GM12864 (cell line): ENCODE data around the gene ADAMTSL2.

ENCODE experiments used
- DNase-seq: peaks from one replicate; pipeline ENCODE4 v3.0.0-alpha.2; 2011; ENCODE audit warnings: low read depth
- H3K4me3 ChIP-seq: 2 replicates; pipeline ENCODE4 v1.5.1; 2011; ENCODE audit warnings: mild to moderate bottlenecking, low read depth, low read length, control low read depth
- CTCF ChIP-seq: IDR thresholded peaks from 2 replicates; pipeline ENCODE4 v1.5.1; 2011; ENCODE audit warnings: low read depth, mild to moderate bottlenecking, moderate library complexity, low read length, control low read depth, inconsistent platforms; ENCODE audit errors: missing control alignments

The ADAMTSL2 gene

DNA sequence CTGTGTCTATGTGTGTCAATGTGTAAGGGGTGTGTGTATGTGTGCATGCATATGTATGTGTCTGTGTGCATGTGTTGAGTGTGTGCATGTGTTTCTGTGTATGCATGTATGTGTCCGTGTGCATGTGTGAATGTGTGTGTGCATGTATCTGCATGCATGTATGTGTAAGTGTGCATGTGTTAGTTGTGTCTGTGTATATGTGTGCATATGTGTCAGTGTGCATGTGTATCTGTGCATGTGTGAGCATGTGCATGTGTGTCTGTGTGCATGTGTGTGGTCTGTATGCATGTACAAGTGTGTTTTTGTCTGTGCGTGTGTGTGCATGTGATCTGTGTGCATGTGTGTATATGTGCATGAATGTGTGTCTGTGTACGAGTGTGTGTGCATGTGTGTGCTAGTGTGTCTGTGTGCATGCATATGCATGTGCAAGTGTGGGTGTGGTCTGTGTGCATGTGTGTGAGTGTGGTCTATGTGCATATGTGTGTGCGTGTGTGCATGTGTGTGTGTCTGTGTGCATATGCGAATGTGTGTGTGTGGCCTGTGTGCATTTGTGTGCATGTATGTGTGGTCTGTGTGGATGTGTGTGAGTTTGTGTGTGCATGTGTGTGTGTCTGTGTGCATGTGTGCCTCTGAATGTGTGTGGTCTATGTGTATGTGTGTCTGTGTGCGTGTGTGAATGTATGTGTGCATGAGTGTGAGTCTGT, 65.1 kb downstream of the ADAMTSL2 start:
- no peak overlapping the region for H3K4me3 ChIP-seq
- TF ChIP-seq CTCF: no peak
- no peak for DNase-seq

DNA sequence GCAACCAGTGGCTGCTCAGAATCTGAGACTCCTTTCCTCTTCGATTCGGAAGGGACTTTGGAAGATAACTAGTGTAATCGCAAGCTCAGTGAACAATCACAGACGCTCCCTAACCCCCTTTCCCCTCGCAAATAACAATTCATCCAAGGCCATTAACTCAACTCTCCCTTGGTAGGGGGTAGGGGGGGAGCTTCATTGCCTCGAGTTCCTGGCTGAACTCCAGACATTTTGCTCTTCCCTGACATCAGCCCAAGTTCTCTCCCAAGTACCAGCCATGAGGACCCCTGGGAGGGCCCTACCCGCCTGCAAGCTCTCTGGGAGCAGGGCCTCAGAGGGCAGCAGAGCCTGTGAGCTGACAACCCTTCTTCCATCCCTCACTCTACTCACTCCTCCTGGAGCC, 66.2 kb downstream of the ADAMTSL2 start:
- no peak overlapping the region for H3K4me3 ChIP-seq
- TF ChIP-seq CTCF: no peak
- DNase-seq: no peak

DNA sequence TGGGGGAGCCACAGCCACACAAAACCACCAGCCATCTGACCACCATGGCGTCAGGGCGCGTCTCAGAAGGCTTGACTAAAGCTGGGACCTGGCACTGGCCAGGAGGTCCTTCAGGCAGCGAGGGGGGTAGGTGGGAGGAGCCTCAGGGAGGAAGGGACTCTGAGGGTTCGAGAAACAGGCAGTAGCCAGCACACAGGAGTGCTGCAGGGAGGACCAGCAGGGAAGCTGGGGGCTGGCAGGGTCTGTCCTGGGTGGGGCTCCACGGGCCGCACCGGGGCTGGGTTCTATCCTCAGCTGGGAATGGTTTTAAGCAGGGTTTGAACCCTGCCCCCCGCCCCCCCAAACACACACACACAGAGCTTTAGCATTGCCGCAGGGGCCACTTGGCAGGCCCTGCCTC, 67.2 kb downstream of the ADAMTSL2 start:
- DNase-seq: no peak
- no peak for TF ChIP-seq CTCF
- H3K4me3 ChIP-seq: no peak overlapping the region

GRCh38 chr9:133602277-133602676, 67.8 kb downstream of the ADAMTSL2 start:
- no peak for TF ChIP-seq CTCF
- DNase-seq: no peak
- H3K4me3 ChIP-seq: no peak overlapping the region

GRCh38 chr9:133603135-133603927, 68.8 kb downstream of the ADAMTSL2 start:
- no peak for TF ChIP-seq CTCF
- DNase-seq: no peak
- no peak overlapping the region for H3K4me3 ChIP-seq

DNA sequence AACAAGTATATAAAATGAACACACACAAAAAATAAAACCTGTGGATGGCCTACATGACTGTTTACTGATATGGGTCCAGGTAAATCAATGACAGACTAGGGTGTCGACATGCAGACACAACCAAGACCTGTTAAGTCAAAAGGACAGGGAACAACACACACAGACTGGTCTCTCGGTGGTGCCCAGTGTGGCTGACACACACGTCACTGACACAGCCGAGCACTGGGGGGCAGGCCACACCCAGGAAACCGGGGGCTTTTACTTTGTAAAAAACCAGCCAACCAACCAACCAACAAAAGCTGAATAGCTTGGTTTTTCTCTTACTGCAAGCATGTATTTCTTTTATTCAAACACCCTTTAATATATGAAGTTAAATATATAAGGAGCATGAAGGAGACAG, 69.7 kb downstream of the ADAMTSL2 start:
- H3K4me3 ChIP-seq: no peak overlapping the region
- peak; percentile 4 for TF ChIP-seq CTCF
- no peak for DNase-seq
